Endothelial cell of umbilical vein (primary cell): ENCODE measurements around the gene ZC3H12A. TPM values are rescaled to one million over a fixed set of nuclear protein-coding genes. Genes with fewer than 3 reads are reported as not detected.

Source experiments
- BruUV-seq: library from RNA; stranded (reverse); fragments of 400-500 nt; replicated peaks from 2 replicates; lab custom pipeline; 2021; lab: Mats Ljungman, UMichigan
- CTCF ChIA-PET: fragments of 300-600, 350-600 bp; sonication (Branson Sonifier 250); formaldehyde crosslinking; loops from one replicate; lab custom pipeline; 2021; ENCODE audit warnings: antibody characterized with exemption, inconsistent platforms; lab: Charles Lee
- POLR2A ChIA-PET: fragments of 300-600, 350-600 bp; sonication (Branson Sonifier 250); formaldehyde crosslinking; loops from one replicate; lab custom pipeline; 2021; ENCODE audit warnings: antibody characterized with exemption, inconsistent platforms; lab: Charles Lee
- DNase-seq: peaks from one replicate; pipeline ENCODE4 v3.0.0-alpha.2; 2011; ENCODE audit warnings: low read depth, low spot score
- FAIRE-seq: peaks from 2 replicates; lab custom pipeline; 2011; peaks lifted over from hg19 to GRCh38; lab: Jason Lieb, UNC
- H2AFZ ChIP-seq: 2 replicates; pipeline ENCODE4 v1.6.0; 2012; ENCODE audit warnings: low read depth, low read length, control low read depth, inconsistent platforms
- H3K27ac ChIP-seq: 2 replicates; pipeline ENCODE4 v1.5.1; 2011; ENCODE audit warnings: low read depth, mild to moderate bottlenecking, control low read depth, low read length, moderate library complexity; ENCODE audit not compliant: insufficient read depth
- H3K27me3 ChIP-seq, 2 experiments: 2 replicates each; pipeline versions ENCODE4 v1.6.0 to v1.6.1; 2011; ENCODE audit warnings: low read length in 2 of 2, mixed read lengths in 1 of 2; ENCODE audit not compliant: control insufficient read depth in 2 of 2, insufficient read depth in 2 of 2
- H3K36me3 ChIP-seq, 2 experiments: 2 replicates in 1 of 2; 3 replicates in 1 of 2; pipeline ENCODE4 v1.5.1; 2011; ENCODE audit warnings: low read length in 2 of 2, mild to moderate bottlenecking in 1 of 2, moderate library complexity in 1 of 2; ENCODE audit not compliant: control insufficient read depth in 2 of 2, insufficient read depth in 2 of 2; ENCODE audit errors: extremely low read depth in 1 of 2
- H3K4me1 ChIP-seq: 3 replicates; pipeline ENCODE4 v1.5.1; 2011; ENCODE audit warnings: mild to moderate bottlenecking, low read length; ENCODE audit not compliant: control insufficient read depth, insufficient read depth; ENCODE audit errors: extremely low read depth
- H3K4me2 ChIP-seq: 2 replicates; pipeline ENCODE4 v1.6.1; 2011; ENCODE audit warnings: low read length, control low read depth, mixed read lengths; ENCODE audit not compliant: insufficient read depth
- H3K4me3 ChIP-seq, 3 experiments: fragments of 200-600 bp in 1 of 3; sonication (generic), shearing (Covaris generic) in 1 of 3; replicated peaks in 1 of 3; 2 replicates each; pipeline ENCODE4 v1.5.1; 2011 to 2016; ENCODE audit warnings: control low read depth in 3 of 3, low read length in 3 of 3, mild to moderate bottlenecking in 2 of 3, inconsistent platforms in 1 of 3, low read depth in 1 of 3, moderate library complexity in 1 of 3; ENCODE audit not compliant: insufficient read depth in 1 of 3
- H3K79me2 ChIP-seq: 2 replicates; pipeline ENCODE4 v1.6.0; 2012; ENCODE audit warnings: low read length, inconsistent platforms; ENCODE audit not compliant: control insufficient read depth, insufficient read depth
- H3K9ac ChIP-seq: replicated peaks from 2 replicates; pipeline ENCODE3; 2011; ENCODE audit warnings: low read length, control low read depth; ENCODE audit not compliant: insufficient read depth; ENCODE audit errors: extremely low read depth
- H3K9me1 ChIP-seq: replicated peaks from 3 replicates; pipeline ENCODE4 v1.6.0; 2011; ENCODE audit warnings: mild to moderate bottlenecking, low read length; ENCODE audit not compliant: control insufficient read depth, insufficient read depth; ENCODE audit errors: extremely low read depth
- H3K9me3 ChIP-seq: replicated peaks from 2 replicates; pipeline ENCODE4 v1.5.1; 2012; ENCODE audit warnings: low read length, inconsistent platforms; ENCODE audit not compliant: control insufficient read depth, insufficient read depth
- H4K20me1 ChIP-seq: replicated peaks from 2 replicates; pipeline ENCODE3; 2011; ENCODE audit warnings: mild to moderate bottlenecking, low read length; ENCODE audit not compliant: control insufficient read depth, insufficient read depth; ENCODE audit errors: extremely low read depth
- CTCF ChIP-seq, 2 donors: IDR thresholded peaks; 1 replicate in 1 of 2; 2 replicates in 1 of 2; pipeline ENCODE4 v1.5.1; 2011; ENCODE audit warnings: low read length in 2 of 2, mild to moderate bottlenecking in 2 of 2, moderate library complexity in 2 of 2, control low read depth in 1 of 2, inconsistent platforms in 1 of 2, low read depth in 1 of 2; ENCODE audit not compliant: insufficient read depth in 1 of 2; ENCODE audit errors: extremely low read depth in 1 of 2
- EZH2 ChIP-seq: IDR thresholded peaks from 2 replicates; pipeline ENCODE4 v1.6.1; 2012; ENCODE audit warnings: borderline replicate concordance, low read depth, mild to moderate bottlenecking, moderate library complexity, low read length, inconsistent platforms; ENCODE audit not compliant: severe bottlenecking
- FOS ChIP-seq: IDR thresholded peaks from 2 replicates; pipeline ENCODE4 v1.6.1; 2011; ENCODE audit warnings: mild to moderate bottlenecking, low read length, moderate library complexity, borderline replicate concordance; ENCODE audit not compliant: insufficient read depth
- GATA2 ChIP-seq: IDR thresholded peaks from 2 replicates; pipeline ENCODE4 v1.7.0; 2011; ENCODE audit warnings: low read depth, mild to moderate bottlenecking, moderate library complexity, mixed read lengths, low read length; ENCODE audit not compliant: insufficient read length, insufficient read depth
- JUN ChIP-seq: IDR thresholded peaks from 2 replicates; pipeline ENCODE4 v1.6.1; 2011; ENCODE audit warnings: borderline replicate concordance, low read depth; ENCODE audit not compliant: insufficient read length, insufficient read depth
- MAX ChIP-seq: IDR thresholded peaks from 2 replicates; pipeline ENCODE4 v1.6.1; 2011; ENCODE audit not compliant: insufficient read depth, insufficient read length
- MYC ChIP-seq: IDR thresholded peaks from one replicate; pipeline ENCODE4 v1.6.1; 2011; ENCODE audit warnings: mild to moderate bottlenecking, low read depth, low read length
- POLR2A ChIP-seq: IDR thresholded peaks from 2 replicates; pipeline ENCODE4 v1.6.1; 2012; ENCODE audit warnings: low read depth, mild to moderate bottlenecking, control low read depth, low read length
- POLR2AphosphoS5 ChIP-seq: IDR thresholded peaks from 2 replicates; pipeline ENCODE4 v1.6.1; 2012; ENCODE audit warnings: low read depth, mild to moderate bottlenecking, control low read depth, low read length, moderate library complexity; ENCODE audit not compliant: insufficient read depth
- dilution Hi-C: fragments of 300-500 bp; cut with MboI; formaldehyde crosslinking; loops from one replicate; pipeline ENCODE4 v1.15.0; 2019; ENCODE audit warnings: low sequenced_read_pairs; ENCODE audit not compliant: extremely low pct_ligation_motif_present
- intact Hi-C: fragments of 100-400 bp; cut with micrococcal nuclease; formaldehyde crosslinking; loops from one replicate; pipeline ENCODE4 v1.10.0; 2022
- polyA plus RNA-seq, 4 experiments: library from polyadenylated mRNA; depleted of rRNA in 3 of 4; stranded (reverse) in 3 of 4; unstranded in 1 of 4; fragments of >200 nt; gene quantifications; 2 replicates each; pipeline versions ENCODE4 v1.2.1 to v1.2.3, GENCODE V29; 2011 to 2012; ENCODE audit warnings: missing spikeins in 1 of 4
- total RNA-seq: library from RNA; stranded (reverse); gene quantifications from 2 replicates; pipeline ENCODE4 v1.2.3, GENCODE V29; 2021

The ZC3H12A gene
- total and polyA plus RNA-seq, 2 donors (not counting 3 experiments of a cell fraction or from before 2014, with no cell fraction given), result 6.3 to 9.4 TPM

GRCh38 chr1:37475380-37476086 is 1.2 kb downstream of the ZC3H12A start:
- Histone ChIP-seq H3K27me3 (no peaks in the 10 kb centered on the region), H3K4me2 (peak overlapping the region; percentile 64), H3K9ac (peak overlapping the region; percentile 74), H3K9me1 (no peaks in the 10 kb centered on the region), H2AFZ (no peak overlapping the region), H3K4me3 (peak overlapping the region; percentile 47 to 69 (median 55)), H3K4me1 (peaks cover 83% of the 10 kb centered on the region), H3K27ac (peak overlapping the region; percentile 90), H3K79me2 (peaks cover 56% of the 10 kb centered on the region), H3K36me3 (peaks cover 3 to 4% of the 10 kb centered on the region in 2 experiments), H3K9me3 (no peaks in the 10 kb centered on the region), H4K20me1 (no peaks in the 10 kb centered on the region)
- intact Hi-C loops (loop anchor here (1.0 to 10.0 kb wide), 5 partner anchors 12 to 1088 kb away; partner anchors contain the start of genes GNL2 and STK40), dilution Hi-C loops (no loop called here)
- CTCF ChIA-PET, result interaction anchor here (1.2 to 8.9 kb wide), 5 partner anchors 10 to 899 kb away, joined by 4 to 158 read pairs (median 8); no protein-coding TSS in a partner anchor
- BruUV-seq, result no TSS peak
- DNase-seq (no peak), FAIRE-seq (peak; percentile 44)
- POLR2A ChIA-PET, result interaction anchor here (0.6 to 4.1 kb wide), 4 partner anchors 11 to 535 kb away, joined by 3 to 27 read pairs (median 3); no protein-coding TSS in a partner anchor
- TF ChIP-seq POLR2AphosphoS5, result no peak
- no peak for TF ChIP-seq POLR2A
- no peak for TF ChIP-seq MYC
- no peak for TF ChIP-seq GATA2
- no peak for TF ChIP-seq FOS
- TF ChIP-seq JUN, result no peak
- no peak for TF ChIP-seq MAX
- TF ChIP-seq CTCF (IDR thresholded peaks at IDR 0.05; ENCODE audit: extremely low read depth in 1 of 2, insufficient read depth in 1 of 2, low read depth in 1 of 2, low read length in 2 of 2), result no peak
- no peak for TF ChIP-seq EZH2
